ENCODE results near the gene TKFC. TPM values are rescaled to one million over a fixed set of nuclear protein-coding genes. Genes with fewer than 3 reads are reported as not detected.

The TKFC gene
- total RNA-seq, 2 donors from 2014 or later, result 16.1 to 18.0 TPM

DNA sequence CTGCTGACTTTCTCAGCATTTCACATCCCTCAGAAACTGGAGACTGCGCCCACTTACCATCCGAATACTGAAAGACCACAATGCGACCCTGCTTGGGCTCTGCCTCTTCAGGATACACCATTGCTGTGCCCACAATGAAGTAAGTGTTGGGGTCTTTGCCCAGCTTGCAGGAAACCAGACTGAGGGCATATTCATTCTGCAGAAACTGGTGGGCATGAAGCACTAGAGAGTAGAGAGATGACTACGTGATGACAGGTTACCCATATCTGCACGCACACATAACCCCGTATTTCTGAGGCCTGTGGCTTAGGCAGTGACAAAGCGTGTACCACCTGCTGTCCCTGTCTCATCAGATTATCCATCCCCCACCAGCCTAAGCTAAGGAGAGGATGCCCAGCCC lies 23.3 kb upstream of the TKFC start:
- intact Hi-C loops (cut with DNase I), result no loop called here
- DNase-seq (no peak), ATAC-seq (no peak)

- DNase-seq (no peak), ATAC-seq (no peak)
- intact Hi-C loops (cut with DNase I), result no loop called here
Measured at GRCh38 chr11:61310749-61311148, 22.3 kb upstream of the TKFC start.

GRCh38 chr11:61315260-61315659 lies 17.8 kb upstream of the TKFC start:
- ATAC-seq (peak in 1 of 2 donors; percentile 45), DNase-seq (no peak)
- intact Hi-C loops (cut with DNase I), result no loop called here

GRCh38 chr11:61325649-61326414 lies 7.2 kb upstream of the TKFC start:
- ATAC-seq (peak; percentile 62 to 71), DNase-seq (no peak)
- intact Hi-C loops (cut with DNase I), result no loop called here

GRCh38 chr11:61327669-61328071 lies 5.4 kb upstream of the TKFC start:
- no peak for ATAC-seq
- DNase-seq, result no peak
- intact Hi-C loops (cut with DNase I), result no loop called here

- intact Hi-C loops (cut with DNase I), result no loop called here
- DNase-seq (no peak), ATAC-seq (no peak)
Measured at GRCh38 chr11:61328351-61328750, 4.7 kb upstream of the TKFC start.

- intact Hi-C loops (cut with DNase I), result no loop called here
- DNase-seq (no peak), ATAC-seq (no peak)
Measured at GRCh38 chr11:61329871-61330270, 3.2 kb upstream of the TKFC start.

- ATAC-seq, result no peak
- no peak for DNase-seq
- intact Hi-C loops (cut with DNase I), result no loop called here
Measured at GRCh38 chr11:61331651-61332050, 1.4 kb upstream of the TKFC start.

DNA sequence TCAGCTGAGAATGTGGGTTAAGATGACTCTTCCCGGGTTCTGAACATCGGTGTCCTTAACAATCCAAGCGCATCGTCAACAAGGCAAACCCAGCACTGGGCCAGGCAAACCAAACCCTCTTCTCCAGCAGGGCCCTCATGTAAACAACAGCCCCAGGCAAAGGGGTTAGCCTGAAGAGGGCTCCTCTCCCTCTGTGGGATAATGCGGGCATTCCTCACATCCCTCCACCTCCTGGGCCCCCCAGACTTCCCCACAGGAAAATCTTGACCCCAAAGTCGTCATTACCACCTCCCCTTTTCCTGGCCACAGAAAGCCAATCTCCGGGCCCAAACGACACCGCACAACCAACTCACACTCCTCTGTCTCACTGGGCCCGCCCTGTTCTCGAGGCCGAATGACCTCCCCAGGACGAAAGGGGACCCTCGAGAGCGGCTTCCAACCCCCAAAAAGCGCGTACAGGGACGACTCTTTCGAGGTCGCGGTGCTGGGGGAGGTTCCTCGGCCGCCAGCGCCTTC lies 689 bp upstream of the TKFC start:
- ATAC-seq (peak; percentile 6 to 9), DNase-seq (no peak)
- intact Hi-C loops (cut with DNase I), result no loop called here

- DNase-seq (no peak), ATAC-seq (no peak)
- intact Hi-C loops (cut with DNase I), result no loop called here
Measured at GRCh38 chr11:61333550-61334433, 764 bp downstream of the TKFC start.

DNA sequence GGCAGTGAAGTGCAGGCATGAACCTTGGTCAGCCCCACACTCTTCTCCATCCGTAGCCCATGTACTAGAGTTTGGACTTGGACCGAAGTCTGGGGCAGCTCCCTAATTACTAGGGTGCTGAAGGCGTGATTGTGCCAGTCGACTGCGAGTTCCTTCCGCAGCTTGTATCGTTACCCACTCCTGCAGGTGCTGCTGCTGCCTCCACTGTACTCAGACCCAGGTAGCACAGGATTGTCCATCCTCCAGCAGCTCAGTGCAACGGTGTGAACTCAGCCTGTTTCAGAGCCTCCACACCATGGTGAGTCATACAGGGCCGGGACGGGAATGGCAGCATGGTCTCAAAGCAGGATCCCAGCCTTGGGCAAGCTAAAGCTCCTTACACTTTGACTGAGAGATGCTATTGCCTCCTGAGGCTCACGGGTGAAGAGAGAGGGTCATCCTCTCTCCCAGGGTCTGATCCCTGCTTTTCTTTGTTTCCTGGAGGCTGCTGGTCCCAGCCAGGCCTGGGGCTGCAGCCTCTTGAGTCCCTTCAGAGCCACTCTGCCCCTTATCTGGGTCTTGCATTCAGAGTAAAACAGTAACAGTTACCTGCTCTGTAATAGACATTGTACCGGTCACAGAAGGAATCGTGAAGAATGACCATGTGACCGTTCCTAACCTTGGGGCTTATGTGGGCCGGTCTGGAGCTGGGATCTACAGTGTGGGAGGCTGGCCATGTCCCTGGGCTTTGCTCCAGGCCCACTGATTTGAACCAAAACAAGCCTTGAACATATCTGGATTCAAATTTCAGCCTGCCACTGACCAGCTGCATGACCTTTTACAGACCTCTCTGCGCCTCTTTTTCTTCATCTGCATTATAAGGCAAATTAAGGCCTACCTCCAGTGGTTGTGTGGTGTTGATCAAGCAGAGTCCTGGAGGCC lies 1.7 kb downstream of the TKFC start:
- DNase-seq, result no peak
- no peak for ATAC-seq
- intact Hi-C loops (cut with DNase I), result loop anchor here in 1 of 2 donors (5.0 kb wide), 1 partner anchor 53 kb away; no protein-coding TSS in a partner anchor

DNA sequence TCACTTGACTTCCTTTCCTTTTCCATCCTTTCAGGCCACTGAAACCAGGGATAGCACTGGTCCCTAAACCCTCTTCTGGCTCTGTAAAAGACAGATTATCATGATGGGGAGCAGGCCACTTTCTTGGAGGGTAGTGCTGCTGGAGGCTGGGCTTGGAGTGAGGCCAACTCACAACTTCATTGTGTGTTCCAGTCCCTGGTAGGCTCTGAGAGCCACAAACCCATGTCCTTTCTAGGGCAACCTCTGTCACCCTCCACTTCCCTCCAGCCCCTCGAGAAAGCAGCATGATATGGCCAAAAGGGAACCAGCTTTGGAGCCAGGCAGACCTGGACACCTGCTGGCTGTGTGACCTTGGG lies 2.3 kb downstream of the TKFC start:
- intact Hi-C loops (cut with DNase I), result loop anchor here in 1 of 2 donors (5.0 kb wide), 1 partner anchor 52 kb away; no protein-coding TSS in a partner anchor
- no peak for ATAC-seq
- no peak for DNase-seq

GRCh38 chr11:61336171-61336935 lies 3.3 kb downstream of the TKFC start:
- intact Hi-C loops (cut with DNase I), result loop anchor here (1.0 to 5.0 kb wide), 2 partner anchors 49 to 51 kb away; no protein-coding TSS in a partner anchor
- peak; percentile 53 to 58 for ATAC-seq
- peak; percentile 83 for DNase-seq

DNA sequence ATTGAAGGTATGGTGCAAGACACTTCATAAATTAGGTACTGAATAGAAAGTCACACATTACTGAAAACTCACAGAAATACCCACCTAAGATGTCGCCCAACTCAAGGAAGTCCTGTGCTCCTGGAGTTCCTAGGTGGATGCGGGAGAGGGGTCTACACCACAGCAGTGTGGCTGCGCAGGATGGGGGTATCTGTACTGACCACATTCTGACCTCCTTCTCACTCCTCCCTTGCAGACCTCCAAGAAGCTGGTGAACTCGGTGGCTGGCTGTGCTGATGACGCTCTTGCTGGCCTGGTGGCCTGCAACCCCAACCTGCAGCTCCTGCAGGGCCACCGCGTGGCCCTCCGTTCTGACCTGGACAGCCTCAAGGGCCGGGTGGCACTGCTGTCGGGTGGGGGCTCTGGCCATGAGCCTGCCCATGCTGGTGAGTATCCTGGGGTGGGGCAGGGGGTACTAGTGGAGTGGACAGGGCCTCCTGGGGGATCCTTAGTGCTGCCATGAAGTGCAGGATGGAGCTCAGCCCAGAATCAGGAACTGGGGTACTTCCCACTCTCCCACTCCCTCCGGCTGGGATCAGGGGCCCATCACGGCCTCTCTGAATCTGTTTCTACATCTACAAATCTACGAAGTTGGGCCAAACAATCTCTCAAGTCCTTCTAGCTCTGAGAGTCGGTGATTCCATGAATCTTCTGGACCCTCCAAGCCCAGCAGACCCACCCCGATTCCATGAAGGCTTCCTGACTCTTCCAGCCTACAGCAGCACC lies 4.9 kb downstream of the TKFC start:
- ATAC-seq (no peak), DNase-seq (no peak)
- intact Hi-C loops (cut with DNase I), result loop anchor here in 1 of 2 donors (5.0 kb wide), 1 partner anchor 49 kb away; no protein-coding TSS in a partner anchor

DNA sequence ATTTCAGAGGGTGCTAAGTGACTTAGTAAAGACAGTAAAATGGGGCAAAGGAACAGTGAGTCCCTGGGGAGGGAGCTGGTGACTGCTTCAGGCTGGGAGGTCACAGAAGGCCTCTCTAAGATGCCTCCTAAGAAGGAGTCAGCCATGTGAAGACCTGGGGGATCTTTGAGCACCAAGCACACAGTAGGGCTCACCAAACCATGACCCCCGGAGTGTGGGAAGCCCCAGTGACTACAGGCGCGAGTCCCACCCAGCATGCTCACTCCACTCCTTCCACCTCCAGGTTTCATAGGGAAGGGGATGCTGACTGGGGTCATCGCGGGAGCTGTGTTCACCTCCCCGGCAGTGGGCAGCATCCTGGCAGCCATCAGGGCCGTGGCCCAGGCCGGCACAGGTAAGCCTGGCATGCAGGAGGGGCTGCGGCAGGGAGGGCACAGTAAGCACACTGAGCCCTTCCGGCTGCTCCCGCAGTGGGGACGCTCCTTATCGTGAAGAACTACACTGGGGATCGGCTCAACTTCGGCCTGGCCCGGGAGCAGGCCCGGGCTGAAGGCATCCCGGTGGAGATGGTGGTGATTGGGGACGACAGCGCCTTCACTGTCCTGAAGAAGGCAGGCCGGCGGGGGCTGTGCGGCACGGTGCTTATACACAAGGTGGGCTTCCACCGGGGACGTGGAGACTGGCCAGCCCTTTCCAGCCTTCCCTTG lies 5.9 kb downstream of the TKFC start:
- intact Hi-C loops (cut with DNase I), result loop anchor here in 1 of 2 donors (5.0 kb wide), 1 partner anchor 48 kb away; no protein-coding TSS in a partner anchor
- ATAC-seq (no peak), DNase-seq (no peak)

GRCh38 chr11:61339490-61339878 lies 6.5 kb downstream of the TKFC start:
- DNase-seq (no peak), ATAC-seq (no peak)
- intact Hi-C loops (cut with DNase I), result loop anchor here in 1 of 2 donors (5.0 kb wide), 1 partner anchor 48 kb away; no protein-coding TSS in a partner anchor

- intact Hi-C loops (cut with DNase I), result no loop called here
- ATAC-seq, result no peak
- DNase-seq, result no peak
Measured at GRCh38 chr11:61340979-61341378, 8.0 kb downstream of the TKFC start.
